ENCODE results near the gene CHSY1.
"Not testable (repeated sequence)": the region's sequence is repeated elsewhere in the genome, so short reads cannot be mapped to it uniquely, and the experiment has no call there.

Gene CHSY1

DNA sequence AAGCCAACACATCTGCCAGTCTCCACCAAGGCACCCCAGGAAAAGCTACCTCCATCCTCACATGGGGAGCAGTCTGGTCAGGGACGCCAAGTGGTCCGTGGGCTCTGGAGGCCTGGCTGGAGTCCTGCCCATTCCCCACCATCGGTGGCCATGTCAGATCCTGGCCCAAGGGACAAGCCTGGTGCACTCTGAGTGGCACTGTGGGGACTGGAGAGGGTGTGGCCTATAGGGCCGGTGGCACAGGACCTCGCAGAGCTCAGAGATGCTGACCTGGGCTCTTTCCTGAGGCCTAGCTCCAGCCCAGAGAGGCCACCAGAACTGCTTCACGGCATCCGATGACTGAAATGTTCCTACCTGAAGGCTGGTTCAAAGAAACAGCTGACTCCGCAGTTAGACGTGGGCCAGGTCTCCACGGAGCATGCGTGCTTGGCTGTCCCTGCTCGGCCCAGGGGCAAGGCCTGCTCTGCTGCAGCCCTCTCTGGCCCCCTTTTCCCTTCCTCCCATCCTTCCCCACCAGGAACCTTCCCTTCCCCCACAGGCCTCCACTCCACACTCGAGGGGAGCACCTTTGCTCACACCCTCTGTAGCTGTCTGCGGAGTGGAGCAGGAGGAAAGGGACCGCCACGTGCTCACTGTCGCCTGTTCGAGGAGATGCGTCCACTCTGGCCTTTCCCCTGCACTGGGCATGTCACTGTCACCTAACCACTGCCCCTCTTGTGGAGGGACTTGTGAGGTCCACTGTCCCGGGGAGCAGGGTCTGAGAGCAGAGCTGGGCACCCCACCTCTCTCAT lies 119.3 kb downstream of the CHSY1 start:
- DNase-seq: no peak

DNA sequence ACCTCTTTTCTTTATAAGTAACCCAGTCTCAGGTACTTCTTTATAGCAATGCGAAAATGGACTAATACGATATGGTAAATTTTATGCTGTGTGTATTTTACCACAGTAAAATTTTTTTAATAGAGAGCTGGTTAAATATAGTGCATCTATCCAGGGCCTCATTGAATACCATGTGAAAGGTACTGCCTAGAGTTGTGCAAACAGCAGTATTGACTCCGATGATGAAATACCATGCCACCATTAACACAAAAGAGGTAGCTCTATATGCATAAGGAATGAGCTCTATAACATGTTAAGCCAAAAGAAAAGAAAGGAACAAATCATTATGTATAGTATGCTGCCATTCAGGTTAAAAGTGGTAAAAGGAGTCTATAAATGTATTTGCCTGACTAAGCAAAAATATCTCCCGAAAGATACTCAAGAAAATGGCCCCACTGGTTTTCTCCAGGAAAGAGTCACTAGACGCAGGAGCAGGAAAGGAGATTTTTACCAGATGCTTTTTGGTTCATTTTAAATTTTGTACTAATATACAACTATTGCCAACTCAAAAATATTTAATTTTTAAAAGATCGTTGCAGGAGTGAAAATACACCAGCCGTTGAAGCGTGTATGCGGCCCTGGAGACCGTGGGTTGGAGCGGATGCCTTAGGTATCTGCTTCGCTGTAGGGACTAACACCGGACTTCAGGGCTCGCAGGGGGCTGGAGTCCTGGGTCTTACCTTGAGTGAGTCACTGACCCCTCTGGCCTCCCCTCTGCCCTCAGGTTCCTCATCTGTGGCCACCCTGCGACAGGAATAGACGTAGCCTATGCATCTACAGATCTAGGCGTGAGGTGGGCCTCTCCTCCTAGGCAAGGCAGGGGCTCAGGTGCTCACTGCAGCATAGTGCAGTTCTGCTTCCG lies 120.1 kb downstream of the CHSY1 start:
- no peak for DNase-seq

- no peak for DNase-seq
Measured at GRCh38 chr15:101129851-101130380, 121.9 kb downstream of the CHSY1 start.

DNA sequence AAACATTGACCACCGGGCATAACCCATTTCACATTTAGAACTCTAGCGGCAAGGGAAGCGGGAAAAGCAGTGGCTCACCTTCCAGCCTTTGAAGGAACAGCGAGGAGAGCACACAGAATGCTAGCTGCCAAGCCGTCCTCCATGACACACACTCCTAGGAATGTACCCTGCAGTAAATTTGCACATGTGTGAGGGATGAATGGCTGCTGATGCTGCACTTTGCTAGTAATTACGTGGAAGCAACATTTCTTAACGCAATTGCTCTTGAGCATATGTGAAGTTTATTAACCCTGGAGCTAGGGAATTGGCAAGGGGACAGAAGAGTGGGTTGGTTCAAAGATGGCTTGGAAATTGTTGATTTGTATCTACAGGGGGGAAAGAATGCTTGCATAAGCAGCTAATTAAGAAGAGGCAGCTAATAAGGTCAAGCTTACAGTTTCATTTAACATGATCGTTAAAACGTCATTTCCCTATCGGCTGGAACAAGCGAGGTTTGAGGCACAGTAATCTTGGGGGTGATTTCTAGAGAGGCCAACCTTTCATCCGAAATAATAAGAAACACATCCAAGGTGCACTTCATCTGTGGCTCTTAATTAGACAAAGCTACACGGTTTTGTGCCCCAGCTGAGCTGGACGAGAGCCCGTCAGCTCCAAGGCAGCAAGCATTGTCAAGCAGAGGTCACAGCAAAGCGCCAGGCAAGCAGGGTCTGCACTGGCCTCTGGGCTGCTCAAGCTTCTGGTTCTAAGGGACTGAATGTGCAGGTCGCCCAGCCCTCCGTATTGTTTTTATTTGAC lies 123.4 kb downstream of the CHSY1 start:
- DNase-seq: no peak

DNA sequence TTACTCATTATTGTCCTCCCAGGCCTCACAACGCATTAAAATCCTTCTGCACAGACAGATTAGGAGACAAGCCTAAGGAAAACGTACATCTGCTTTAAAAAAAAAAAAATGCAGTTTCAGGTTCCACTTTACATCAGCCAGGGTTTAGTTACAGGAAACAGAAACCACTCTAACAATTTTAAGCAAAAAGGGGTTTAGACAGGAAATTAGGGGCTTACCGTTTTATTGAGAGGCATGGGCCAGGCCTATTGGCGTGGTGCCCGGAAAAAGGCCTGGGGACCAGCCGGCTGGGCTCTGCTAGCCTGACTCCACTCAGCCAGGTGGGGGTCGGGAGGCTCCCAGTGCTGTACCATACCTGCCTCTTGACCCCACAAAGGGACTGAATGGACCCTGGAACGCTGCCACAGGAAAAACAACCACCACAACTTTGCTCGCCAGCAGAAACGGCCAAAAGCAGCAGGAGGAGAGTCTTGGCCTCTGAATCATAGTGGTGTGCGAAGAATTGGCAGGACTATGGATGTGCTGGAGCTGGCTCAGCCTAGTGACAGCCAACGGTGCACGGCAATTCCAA lies 124.3 kb downstream of the CHSY1 start:
- peak in 1 of 6 experiments; percentile 33 for DNase-seq

DNA sequence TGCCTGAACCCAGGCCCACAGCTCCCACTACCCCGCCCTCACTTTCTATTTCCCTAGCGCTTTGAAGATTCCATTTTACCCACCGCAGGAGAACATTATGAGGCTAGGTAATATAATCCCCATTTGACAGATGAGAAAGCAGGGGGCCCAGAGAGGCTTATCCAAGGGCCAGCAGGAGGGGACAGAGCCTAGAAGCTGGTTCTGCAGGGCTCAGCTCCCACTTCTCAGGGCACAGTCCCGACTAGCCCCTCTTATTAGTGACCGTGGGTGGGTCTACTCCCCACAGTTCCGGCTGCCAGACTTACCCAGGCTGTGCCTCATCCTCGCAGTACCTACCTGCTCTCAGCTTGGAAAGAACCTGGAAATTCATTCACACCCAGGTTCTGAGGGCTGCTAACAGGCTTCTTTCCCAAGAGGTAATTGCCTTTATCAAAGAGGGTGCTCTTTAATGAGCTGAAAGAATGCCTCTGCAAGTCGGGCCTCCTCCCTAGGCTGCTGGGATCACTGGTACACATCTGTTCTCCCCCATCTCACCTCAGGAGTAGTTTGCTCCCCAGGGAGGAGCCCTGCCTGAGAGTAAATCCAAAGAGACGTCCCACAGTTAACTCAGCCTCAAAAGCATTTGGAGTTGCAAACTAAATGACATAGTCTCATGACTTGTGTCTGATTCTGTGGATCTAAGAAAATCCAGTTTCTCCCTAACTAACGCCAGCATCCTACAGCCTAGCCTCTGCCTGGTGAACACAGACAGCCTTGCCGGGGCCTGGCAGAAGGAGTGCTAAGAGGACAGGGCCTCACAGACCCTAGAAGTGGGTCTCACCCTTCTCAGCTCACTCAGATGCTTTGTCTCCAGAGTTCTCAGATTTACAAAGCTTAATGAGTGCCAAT lies 125.0 kb downstream of the CHSY1 start:
- peak in 1 of 6 experiments; percentile 24 for DNase-seq

GRCh38 chr15:101125881-101126428 lies 125.9 kb downstream of the CHSY1 start:
- not testable (repeated sequence) for DNase-seq

Measured in stimulated activated naive CD4-positive, alpha-beta T cell (primary cell).